Erythroblast (primary cell): ENCODE measurements around the gene CRACR2A.

ENCODE experiments used
- DNase-seq, 2 experiments: peaks; one replicate each; lab custom pipeline; 2025; lab: John Stamatoyannopoulos, UW
- GATA1 ChIP-seq: IDR thresholded peaks from 2 replicates; pipeline ENCODE4 v1.6.1; 2011; ENCODE audit warnings: low read depth, mild to moderate bottlenecking, control low read depth, low read length, moderate library complexity
- POLR2A ChIP-seq: IDR thresholded peaks from 2 replicates; pipeline ENCODE4 v1.6.1; 2011; ENCODE audit warnings: mild to moderate bottlenecking, low read length

CRACR2A gene

DNA sequence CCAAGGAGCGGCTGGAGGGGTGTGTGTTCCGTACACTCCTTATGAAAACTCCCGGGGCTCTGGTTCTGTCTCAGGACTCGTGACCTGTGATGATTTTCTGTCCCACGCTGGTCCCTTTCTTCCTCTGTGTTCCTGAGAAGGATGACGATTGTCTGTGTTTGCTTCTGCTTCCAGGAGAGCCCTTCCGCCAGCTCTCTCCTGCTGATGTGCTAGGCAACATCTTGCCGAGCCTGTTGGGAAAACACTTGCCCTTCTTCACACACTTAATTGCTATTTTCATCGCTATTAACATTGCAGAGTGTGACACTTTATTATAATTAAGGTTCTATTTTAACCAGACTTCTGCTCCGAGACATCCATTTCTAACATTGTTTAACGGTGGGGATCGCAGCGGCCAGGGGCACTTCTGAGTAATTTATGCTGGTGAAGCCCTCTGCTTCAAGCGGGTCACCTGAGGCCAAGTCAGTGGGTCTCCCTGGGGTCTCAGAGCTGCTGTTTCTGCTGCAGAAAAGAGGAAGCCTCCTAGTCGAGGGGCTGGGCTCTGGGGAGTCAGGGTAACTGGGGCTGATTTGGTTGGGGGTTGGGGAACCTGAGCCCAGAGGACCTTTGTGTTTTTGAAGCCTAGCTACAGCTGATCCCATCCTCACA is 173.3 kb downstream of the CRACR2A start:
- no peak for DNase-seq
- TF ChIP-seq POLR2A (no peak), GATA1 (no peak)

DNA sequence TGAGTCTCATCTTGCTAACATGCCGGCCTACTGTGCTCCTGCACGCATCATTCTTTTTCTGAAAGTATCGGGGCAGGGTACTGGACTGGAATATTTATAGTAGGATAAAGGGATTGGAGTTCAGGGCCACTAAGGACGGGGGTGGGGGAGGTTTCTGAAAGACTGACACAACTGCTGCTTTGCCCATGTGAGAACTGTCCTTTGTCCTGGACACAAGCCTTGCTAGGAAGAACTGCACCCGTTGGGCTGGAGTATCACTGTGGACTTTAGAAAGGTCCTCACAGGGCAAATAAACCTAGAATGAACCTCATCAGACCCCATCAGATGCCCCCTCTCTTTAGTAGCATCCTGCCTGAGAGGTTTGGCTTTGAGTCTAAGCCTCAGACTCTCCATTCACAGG is 174.4 kb downstream of the CRACR2A start:
- TF ChIP-seq POLR2A = no peak
- TF ChIP-seq GATA1 = no peak
- no peak for DNase-seq

DNA sequence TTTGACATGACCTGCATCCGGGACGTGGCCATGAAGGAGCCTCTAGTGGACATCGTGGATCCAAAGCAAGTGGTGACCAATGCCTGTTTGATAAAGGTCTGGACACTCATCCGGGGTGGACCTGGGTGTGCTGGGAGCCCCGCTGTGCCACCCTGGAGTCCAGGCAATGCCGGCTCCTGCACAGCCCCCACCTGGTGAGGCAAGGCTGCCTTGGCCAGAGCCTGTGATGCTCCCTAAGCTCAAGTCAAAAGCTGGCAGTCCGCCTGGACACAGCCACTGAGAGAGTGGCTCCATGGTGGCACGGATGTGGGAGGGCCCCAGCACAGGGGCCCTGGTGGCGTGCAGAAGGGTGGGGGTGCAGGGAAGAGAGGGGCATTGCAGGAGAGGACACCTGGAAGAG is 176.0 kb downstream of the CRACR2A start:
- TF ChIP-seq GATA1 (no peak), POLR2A (no peak)
- DNase-seq = no peak

DNA sequence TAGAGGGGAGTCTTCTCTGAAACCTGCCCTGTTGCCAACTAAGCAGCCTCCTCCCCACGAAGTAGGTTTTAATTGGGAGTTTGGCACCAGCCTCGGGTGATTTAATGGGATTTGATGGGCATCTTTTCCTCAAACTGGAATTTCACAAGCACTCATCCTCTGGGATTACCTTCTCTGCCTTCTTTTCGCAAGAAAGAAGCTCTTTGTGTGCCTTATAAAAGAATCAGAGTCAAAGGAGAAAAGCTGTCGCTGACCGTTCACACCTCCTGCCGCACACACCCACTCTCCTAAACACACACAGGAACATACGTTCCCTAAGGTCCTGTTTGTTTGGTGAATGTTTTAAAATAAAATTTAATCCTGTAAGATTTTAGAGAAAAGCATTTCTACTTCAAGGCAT is 177.9 kb downstream of the CRACR2A start:
- no peak for TF ChIP-seq POLR2A
- no peak for TF ChIP-seq GATA1

DNA sequence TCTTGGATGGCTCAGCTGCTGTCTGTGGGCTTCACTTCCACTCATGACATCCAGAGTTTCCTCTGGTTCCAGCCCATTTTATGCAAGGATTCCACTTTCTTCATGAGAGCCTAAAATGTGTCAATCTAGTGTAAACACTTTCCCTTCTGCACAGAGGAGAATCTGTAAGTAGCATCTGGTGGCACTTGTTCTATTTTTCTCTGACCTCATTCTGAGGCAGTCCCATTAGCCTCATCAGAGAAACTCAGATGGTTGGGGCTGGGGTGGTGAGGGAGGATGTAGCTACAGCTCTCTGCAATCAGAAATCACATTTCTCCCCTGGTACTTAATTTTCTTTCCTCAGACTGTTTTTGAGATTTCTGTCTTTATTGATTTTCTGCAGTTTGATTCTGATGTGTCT is 180.3 kb downstream of the CRACR2A start:
- no peak for DNase-seq
- TF ChIP-seq GATA1 (no peak), POLR2A (no peak)

More for the DNA sequence above, 177.9 kb downstream of the CRACR2A start:
- DNase-seq = no peak

DNA sequence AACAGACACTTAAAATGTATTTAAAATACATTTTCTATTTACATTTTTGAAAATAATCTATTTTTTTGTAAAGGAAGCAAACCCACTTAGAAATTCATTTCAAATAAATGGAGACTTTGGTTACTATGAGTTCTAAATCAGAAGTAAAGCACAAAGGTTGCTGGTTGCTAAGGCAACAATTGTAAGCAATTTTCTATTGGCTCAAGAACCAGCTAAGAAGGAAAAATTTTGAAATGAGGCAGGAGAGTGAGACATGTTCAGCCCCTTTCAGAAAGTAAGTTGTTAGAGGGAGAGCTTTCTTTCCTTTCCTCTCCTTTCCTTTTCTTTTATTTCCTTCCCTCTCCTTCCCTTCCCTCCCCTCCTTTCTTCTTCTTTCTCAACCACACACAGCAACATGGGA is 181.2 kb downstream of the CRACR2A start:
- TF ChIP-seq POLR2A (no peak), GATA1 (no peak)

DNA sequence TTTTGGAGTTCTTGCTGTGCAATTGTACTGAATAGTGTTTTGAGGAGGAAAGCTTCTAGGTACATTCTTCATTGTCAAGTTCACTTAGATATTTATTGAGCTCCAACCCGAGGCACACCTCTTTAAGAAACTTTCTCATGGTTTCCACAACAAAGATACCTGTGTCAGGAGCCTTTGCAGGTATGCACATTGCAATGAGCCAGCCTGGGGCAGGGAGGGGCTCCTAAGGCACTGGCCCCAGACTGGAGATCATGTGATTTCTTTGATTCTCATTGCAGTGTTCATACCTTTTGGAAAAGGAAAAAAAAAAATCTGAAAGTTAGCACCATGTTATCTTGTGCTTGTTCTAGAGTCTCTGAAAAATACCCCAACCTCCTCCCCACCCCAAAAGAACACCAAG is 181.6 kb downstream of the CRACR2A start:
- TF ChIP-seq GATA1 (no peak), POLR2A (no peak)
- DNase-seq = no peak

More for the DNA sequence above, 181.2 kb downstream of the CRACR2A start:
- DNase-seq = no peak

DNA sequence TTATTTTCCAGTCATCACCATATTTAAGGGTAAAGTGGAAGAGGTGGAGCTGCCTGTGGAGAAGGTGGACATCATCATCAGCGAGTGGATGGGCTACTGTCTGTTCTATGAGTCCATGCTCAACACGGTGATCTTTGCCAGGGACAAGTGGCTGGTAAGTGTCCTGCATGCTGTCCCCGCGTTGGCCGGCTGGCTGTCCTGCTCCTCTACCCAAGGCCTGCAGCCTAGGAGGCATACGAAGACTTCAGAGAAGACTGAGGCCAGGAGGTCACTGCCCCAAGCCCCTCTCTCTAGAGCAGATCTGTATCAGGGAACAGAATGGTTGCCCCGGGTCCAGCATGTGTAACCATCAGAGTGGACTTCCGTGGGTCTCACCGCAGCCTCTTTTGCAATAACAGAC is 184.2 kb downstream of the CRACR2A start:
- TF ChIP-seq GATA1 = no peak
- TF ChIP-seq POLR2A = no peak
- DNase-seq = no peak

DNA sequence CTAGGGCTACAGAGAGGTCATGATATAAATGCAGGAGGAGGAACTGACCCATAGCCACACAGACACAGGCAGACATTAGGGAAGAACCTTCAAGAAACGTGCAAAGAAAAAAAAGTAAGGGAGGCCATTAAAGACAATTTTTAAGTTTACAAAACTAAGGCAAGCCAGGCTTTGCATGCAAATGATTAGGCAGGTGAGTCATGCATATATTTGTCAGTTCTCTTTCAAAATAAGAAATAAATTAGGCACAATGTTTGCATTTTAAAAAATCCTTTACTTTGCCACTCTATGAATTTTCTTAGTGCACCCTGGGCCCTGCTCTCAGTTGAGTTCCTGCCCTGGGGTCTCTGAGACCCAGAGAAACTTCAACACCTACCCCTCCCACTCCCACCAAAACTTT is 186.9 kb downstream of the CRACR2A start:
- TF ChIP-seq GATA1 (no peak), POLR2A (no peak)
- DNase-seq = no peak
